Measurements from ENCODE around the gene LRIG2. TPM values are rescaled to one million over a fixed set of nuclear protein-coding genes. Genes with fewer than 3 reads are reported as not detected.

Gene LRIG2
- total and polyA plus RNA-seq, 2 experiments from 2014 or later = 10.0 to 40.4 TPM

- TF ChIP-seq ETS1 (IDR thresholded peaks at IDR 0.05) (no peak), STAT1 (IDR thresholded peaks at IDR 0.05; ENCODE audit: unreplicated experiment) (no peak), ZNF331 (CRISPR knock-in tag; IDR thresholded peaks at IDR 0.05; ENCODE audit: low read depth) (no peak), JUNB (IDR thresholded peaks at IDR 0.05; ENCODE audit: unreplicated experiment) (no peak), POLR2AphosphoS5 (IDR thresholded peaks at IDR 0.05; ENCODE audit: low read depth) (no peak)
Observed at GRCh38 chr1:113170519-113170918, 97.5 kb downstream of the LRIG2 start (continued).

DNA sequence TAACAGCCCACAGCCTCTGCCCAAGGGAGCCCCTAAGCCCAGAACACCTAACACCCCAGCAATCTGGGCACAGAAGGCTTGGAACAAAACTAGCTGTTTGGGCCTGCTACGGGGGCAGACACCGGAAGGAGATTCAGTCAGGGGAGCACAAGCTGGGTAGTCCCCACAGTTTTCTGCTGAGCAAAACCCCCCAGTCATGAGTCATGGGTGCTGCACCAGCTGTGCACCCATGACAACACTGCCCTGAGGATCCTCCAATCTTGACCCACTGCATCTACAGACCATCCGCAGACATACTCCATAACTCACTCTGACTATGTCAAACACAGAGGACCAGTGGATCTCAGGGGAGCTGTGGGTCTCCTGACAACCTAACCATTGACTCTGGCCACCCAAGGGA, 105.1 kb downstream of the LRIG2 start:
- Mint-ChIP-seq H3K4me3 (no peak overlapping the region), H3K9me3 (peaks cover 11% of the 10 kb centered on the region), H3K27me3 (ENCODE audit: insufficient read depth, low read depth, poor library complexity) (no peaks in the 10 kb centered on the region), H3K36me3 (ENCODE audit: low read depth) (peaks cover 11% of the 10 kb centered on the region), H3K4me1 (no peaks in the 10 kb centered on the region), H3K27ac (no peak overlapping the region)
- no peak overlapping the region for H3K4me3 ChIP-seq
- H3K36me3 ChIP-seq (ENCODE audit: insufficient read depth) = peaks cover 7% of the 10 kb centered on the region
- ATAC-seq (no peak), DNase-seq (ENCODE audit: low spot score) (no peak)
- no peaks in the 10 kb centered on the region for H3K79me2 ChIP-seq (replicated peaks; ENCODE audit: insufficient read depth)
- H3K4me2 ChIP-seq = no peak overlapping the region
- H3K9me2 ChIP-seq (ENCODE audit: insufficient read depth) = peaks cover 3% of the 10 kb centered on the region; the same call in 1 of the 2 replicates
- H3K4me1 ChIP-seq (ENCODE audit: insufficient read depth) = no peaks in the 10 kb centered on the region
- no peaks in the 10 kb centered on the region for H4K20me1 ChIP-seq (replicated peaks; ENCODE audit: insufficient read depth)
- no peak overlapping the region for H3K27ac ChIP-seq (ENCODE audit: low read depth)
- H3K27me3 ChIP-seq (ENCODE audit: insufficient read depth) = no peaks in the 10 kb centered on the region
- H3F3A ChIP-seq (replicated peaks; ENCODE audit: low read depth) = no peaks in the 10 kb centered on the region
- no peak for TF ChIP-seq EZH2phosphoT487 (IDR thresholded peaks at IDR 0.05; ENCODE audit: unreplicated experiment)
- no peak for TF ChIP-seq NANOG (IDR thresholded peaks at IDR 0.05; ENCODE audit: borderline replicate concordance)
- no peak for TF ChIP-seq POLR2AphosphoS5 (IDR thresholded peaks at IDR 0.05; ENCODE audit: low read depth)
- TF ChIP-seq, protein P1, sequence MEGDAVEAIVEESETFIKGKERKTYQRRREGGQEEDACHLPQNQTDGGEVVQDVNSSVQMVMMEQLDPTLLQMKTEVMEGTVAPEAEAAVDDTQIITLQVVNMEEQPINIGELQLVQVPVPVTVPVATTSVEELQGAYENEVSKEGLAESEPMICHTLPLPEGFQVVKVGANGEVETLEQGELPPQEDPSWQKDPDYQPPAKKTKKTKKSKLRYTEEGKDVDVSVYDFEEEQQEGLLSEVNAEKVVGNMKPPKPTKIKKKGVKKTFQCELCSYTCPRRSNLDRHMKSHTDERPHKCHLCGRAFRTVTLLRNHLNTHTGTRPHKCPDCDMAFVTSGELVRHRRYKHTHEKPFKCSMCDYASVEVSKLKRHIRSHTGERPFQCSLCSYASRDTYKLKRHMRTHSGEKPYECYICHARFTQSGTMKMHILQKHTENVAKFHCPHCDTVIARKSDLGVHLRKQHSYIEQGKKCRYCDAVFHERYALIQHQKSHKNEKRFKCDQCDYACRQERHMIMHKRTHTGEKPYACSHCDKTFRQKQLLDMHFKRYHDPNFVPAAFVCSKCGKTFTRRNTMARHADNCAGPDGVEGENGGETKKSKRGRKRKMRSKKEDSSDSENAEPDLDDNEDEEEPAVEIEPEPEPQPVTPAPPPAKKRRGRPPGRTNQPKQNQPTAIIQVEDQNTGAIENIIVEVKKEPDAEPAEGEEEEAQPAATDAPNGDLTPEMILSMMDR (conservative IDR thresholded peaks at IDR 0.05; ENCODE audit: low read depth in 2 of 2) = no peak
- TF ChIP-seq ZNF114 (CRISPR knock-in tag; IDR thresholded peaks at IDR 0.05) = no peak
- TF ChIP-seq ETS1 (IDR thresholded peaks at IDR 0.05) = no peak
- TF ChIP-seq CREB1 (CRISPR knock-in tag; IDR thresholded peaks at IDR 0.05; ENCODE audit: low read depth) = no peak
- TF ChIP-seq REST (IDR thresholded peaks at IDR 0.05; ENCODE audit: unreplicated experiment) = no peak
- TF ChIP-seq ZNF331 (CRISPR knock-in tag; IDR thresholded peaks at IDR 0.05; ENCODE audit: low read depth) = no peak
- TF ChIP-seq STAT1 (IDR thresholded peaks at IDR 0.05; ENCODE audit: unreplicated experiment) = no peak
- H2AFZ ChIP-seq = 0 out of 2 replicates have a peak overlapping the region, but pooled peaks have one; percentile 4
